GM12878 (cell line): ENCODE measurements around the gene APH1B.

ENCODE experiments used
- CTCF ChIP-seq, 3 experiments: IDR thresholded peaks in 2 of 3; conservative IDR thresholded peaks in 1 of 3; 2 replicates each; pipeline ENCODE4 v1.5.1; 2011; ENCODE audit warnings: low read depth in 3 of 3, low read length in 3 of 3, mild to moderate bottlenecking in 3 of 3, control low read depth in 2 of 3, moderate library complexity in 2 of 3, inconsistent platforms in 1 of 3, mixed read lengths in 1 of 3; ENCODE audit not compliant: control insufficient read depth in 2 of 3, insufficient read depth in 1 of 3; ENCODE audit errors: extremely low read depth in 1 of 3
- GABPA ChIP-seq: IDR thresholded peaks from 2 replicates; pipeline ENCODE4 v1.6.1; 2014; ENCODE audit warnings: antibody characterized with exemption, low read depth, mild to moderate bottlenecking, inconsistent platforms
- POLR2A ChIP-seq: IDR thresholded peaks from 2 replicates; pipeline ENCODE4 v1.6.1; 2011; ENCODE audit warnings: low read depth, mild to moderate bottlenecking, low read length
- POLR2AphosphoS5 ChIP-seq: IDR thresholded peaks from 2 replicates; pipeline ENCODE4 v1.6.1; 2011; ENCODE audit warnings: mild to moderate bottlenecking, low read length, inconsistent platforms
- PRDM15 ChIP-seq: fragments of 450-650 bp; formaldehyde crosslinking; IDR thresholded peaks from 2 replicates; pipeline ENCODE4 v1.4.0; 2020; ENCODE audit warnings: mild to moderate bottlenecking, moderate library complexity
- TF ChIP-seq, protein P1 (sequence below): fragments of 450-650 bp; IDR thresholded peaks from 2 replicates; pipeline ENCODE4 v1.6.1; 2016; ENCODE audit warnings: mild to moderate bottlenecking
- TF ChIP-seq, protein P2 (sequence below): IDR thresholded peaks from 2 replicates; pipeline ENCODE4 v1.6.1; 2012; ENCODE audit warnings: mild to moderate bottlenecking, low read depth, low read length

DNA sequence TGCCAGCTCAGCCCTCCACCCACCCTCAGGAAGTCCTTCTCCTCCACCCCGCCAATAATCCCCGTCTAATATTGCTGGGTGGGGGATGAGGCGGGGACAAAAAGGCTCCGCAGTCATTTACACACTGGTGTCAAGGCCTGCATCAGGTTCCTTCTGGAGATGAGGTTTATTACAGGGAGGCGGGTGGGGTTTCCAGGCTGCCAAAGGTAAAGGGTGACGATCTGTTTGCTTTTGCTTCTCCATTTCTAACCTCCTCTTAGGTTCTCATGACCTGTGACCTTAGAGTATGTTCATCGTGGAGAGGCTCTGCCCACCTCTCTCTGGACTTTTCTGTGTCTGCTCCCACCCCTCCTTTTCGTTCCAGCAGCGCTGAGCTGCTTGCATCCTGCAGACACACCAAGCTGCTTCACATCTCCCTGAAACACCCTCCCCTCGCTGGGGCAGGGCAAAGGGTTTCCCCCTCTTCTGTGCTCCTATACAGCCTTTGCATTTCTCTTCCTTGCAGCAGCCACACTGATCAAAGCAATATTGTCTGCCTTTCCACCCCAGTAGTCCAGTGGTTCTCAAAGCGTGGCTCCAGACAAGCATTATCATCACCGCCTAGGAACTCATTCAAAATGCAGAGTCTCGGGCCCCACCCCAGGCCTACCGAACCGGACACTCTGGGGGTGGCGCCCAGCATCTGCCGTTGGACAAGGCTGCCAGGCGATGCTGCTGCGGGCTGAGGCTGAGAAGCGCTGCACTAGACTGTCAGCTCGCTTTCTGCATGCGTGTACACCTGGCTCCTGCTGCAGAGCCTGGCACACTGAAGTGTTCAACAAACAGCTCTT, 77.6 kb downstream of the APH1B start:
- TF ChIP-seq POLR2AphosphoS5 (no peak), CTCF (IDR thresholded peaks at IDR 0.05 in 2 of 3, conservative IDR thresholded peaks at IDR 0.05 in 1 of 3; ENCODE audit: control insufficient read depth in 2 of 3, extremely low read depth in 1 of 3, insufficient read depth in 1 of 3, low read depth in 3 of 3, low read length in 3 of 3) (no peak), GABPA (no peak), PRDM15 (CRISPR knock-in tag) (no peak), POLR2A (no peak)
- TF ChIP-seq, protein P1, sequence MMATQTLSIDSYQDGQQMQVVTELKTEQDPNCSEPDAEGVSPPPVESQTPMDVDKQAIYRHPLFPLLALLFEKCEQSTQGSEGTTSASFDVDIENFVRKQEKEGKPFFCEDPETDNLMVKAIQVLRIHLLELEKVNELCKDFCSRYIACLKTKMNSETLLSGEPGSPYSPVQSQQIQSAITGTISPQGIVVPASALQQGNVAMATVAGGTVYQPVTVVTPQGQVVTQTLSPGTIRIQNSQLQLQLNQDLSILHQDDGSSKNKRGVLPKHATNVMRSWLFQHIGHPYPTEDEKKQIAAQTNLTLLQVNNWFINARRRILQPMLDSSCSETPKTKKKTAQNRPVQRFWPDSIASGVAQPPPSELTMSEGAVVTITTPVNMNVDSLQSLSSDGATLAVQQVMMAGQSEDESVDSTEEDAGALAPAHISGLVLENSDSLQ, result no peak
- TF ChIP-seq, protein P2, sequence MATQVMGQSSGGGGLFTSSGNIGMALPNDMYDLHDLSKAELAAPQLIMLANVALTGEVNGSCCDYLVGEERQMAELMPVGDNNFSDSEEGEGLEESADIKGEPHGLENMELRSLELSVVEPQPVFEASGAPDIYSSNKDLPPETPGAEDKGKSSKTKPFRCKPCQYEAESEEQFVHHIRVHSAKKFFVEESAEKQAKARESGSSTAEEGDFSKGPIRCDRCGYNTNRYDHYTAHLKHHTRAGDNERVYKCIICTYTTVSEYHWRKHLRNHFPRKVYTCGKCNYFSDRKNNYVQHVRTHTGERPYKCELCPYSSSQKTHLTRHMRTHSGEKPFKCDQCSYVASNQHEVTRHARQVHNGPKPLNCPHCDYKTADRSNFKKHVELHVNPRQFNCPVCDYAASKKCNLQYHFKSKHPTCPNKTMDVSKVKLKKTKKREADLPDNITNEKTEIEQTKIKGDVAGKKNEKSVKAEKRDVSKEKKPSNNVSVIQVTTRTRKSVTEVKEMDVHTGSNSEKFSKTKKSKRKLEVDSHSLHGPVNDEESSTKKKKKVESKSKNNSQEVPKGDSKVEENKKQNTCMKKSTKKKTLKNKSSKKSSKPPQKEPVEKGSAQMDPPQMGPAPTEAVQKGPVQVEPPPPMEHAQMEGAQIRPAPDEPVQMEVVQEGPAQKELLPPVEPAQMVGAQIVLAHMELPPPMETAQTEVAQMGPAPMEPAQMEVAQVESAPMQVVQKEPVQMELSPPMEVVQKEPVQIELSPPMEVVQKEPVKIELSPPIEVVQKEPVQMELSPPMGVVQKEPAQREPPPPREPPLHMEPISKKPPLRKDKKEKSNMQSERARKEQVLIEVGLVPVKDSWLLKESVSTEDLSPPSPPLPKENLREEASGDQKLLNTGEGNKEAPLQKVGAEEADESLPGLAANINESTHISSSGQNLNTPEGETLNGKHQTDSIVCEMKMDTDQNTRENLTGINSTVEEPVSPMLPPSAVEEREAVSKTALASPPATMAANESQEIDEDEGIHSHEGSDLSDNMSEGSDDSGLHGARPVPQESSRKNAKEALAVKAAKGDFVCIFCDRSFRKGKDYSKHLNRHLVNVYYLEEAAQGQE, result no peak
